Pancreas (tissue), 10 donors: ENCODE results near the gene GNB2. TPM values are rescaled to one million over a fixed set of nuclear protein-coding genes. Genes with fewer than 3 reads are reported as not detected.

Experiments
- ATAC-seq, 4 donors: fragments of 200-7000 bp; cut with Tn5 transposase; one replicate each; pipeline versions ENCODE4 v1.8.0 to v1.9.1; 2020; ENCODE audit warnings: mild to moderate bottlenecking in 4 of 4, moderate library complexity in 4 of 4
- DNase-seq, 6 donors: peaks; one replicate each; pipeline ENCODE4 v3.0.0-alpha.2; 2020
- FAIRE-seq: peaks from 2 replicates; lab custom pipeline; 2012; peaks lifted over from hg19 to GRCh38; lab: Jason Lieb, UNC
- H3K27ac ChIP-seq, 4 donors: fragments of 200-600 bp; sonication (generic); 1 replicate in 3 of 4; 2 replicates in 1 of 4; pipeline versions ENCODE4 v1.5.0 to v1.8.0; 2020
- H3K27me3 ChIP-seq, 4 donors: fragments of 200-600 bp; one replicate each; pipeline ENCODE4 v1.8.0; 2021
- H3K36me3 ChIP-seq, 3 donors: fragments of 200-600 bp; sonication (generic) in 1 of 3; one replicate each; pipeline versions ENCODE4 v1.5.0 to v1.8.0; 2020 to 2021
- H3K4me1 ChIP-seq, 3 donors: fragments of 200-600 bp; one replicate each; pipeline ENCODE4 v1.8.0; 2021
- H3K4me3 ChIP-seq, 4 donors: fragments of 200-600 bp; sonication (generic) in 2 of 4; one replicate each; pipeline versions ENCODE4 v1.5.0 to v1.8.0; 2020 to 2021
- H3K9me3 ChIP-seq, 4 donors: fragments of 200-600 bp; one replicate each; pipeline ENCODE4 v1.8.0; 2021
- WGBS, 2 donors: extraction: QIAGEN DNeasy Blood & Tissue Kit; methylation state at CpG; one replicate each; pipeline ENCODE4 v1.1.7; 2013; 5-methylcytosine and 5-hydroxymethylcytosine counted together
- intact Hi-C, 3 donors: fragments of 100-400 bp; cut with DNase I; formaldehyde crosslinking; loops; one replicate each; pipeline versions ENCODE4 v1.11.1 to v1.14.2; 2022
- polyA plus RNA-seq, 2 donors: library from polyadenylated mRNA; stranded (reverse); fragments of 200-250 nt; gene quantifications; one replicate each; pipeline ENCODE4 v1.2.3, GENCODE V29; 2013
- total RNA-seq, 6 donors: library from RNA; stranded (reverse); fragmentation: NEBNext Ultra II Directional in 4 of 6; extraction: Animal tissue kit (Norgen Biotek cat#: 25700) in 4 of 6; gene quantifications; one replicate each; pipeline versions ENCODE4 v1.2.1 to v1.2.4, GENCODE V29; 2021 to 2023
- TF ChIP-seq, protein P1 (sequence below), 4 donors: fragments of 200-600 bp; sonication (generic) in 3 of 4; IDR thresholded peaks; one replicate each; pipeline versions ENCODE4 v1.5.0 to v1.8.0; 2021; ENCODE audit warnings: antibody characterized with exemption in 4 of 4
- donor health status: healthy with polysubstance abuse.
- donor health status: DM: no; HTN: no; CAD: no; lungs with moderate emphysema.
- donor health status: DM: no; HTN: no; CAD: no.
- donor health status: control.
- donor health status: control.
- donor health status: Bipolar disorder and iron deficiency.
- donor health status: DM: yes; HTN: yes; CAD: no.
- donor health status: DM: no; HTN: no; CAD: no.
- donor health status: DM: no; HTN: no; CAD: no.
- donor health status: DM: yes; HTN: yes; CAD: no.

The GNB2 gene
- total and polyA plus RNA-seq, 8 donors, result 82.2 to 151 (median 104) TPM

DNA sequence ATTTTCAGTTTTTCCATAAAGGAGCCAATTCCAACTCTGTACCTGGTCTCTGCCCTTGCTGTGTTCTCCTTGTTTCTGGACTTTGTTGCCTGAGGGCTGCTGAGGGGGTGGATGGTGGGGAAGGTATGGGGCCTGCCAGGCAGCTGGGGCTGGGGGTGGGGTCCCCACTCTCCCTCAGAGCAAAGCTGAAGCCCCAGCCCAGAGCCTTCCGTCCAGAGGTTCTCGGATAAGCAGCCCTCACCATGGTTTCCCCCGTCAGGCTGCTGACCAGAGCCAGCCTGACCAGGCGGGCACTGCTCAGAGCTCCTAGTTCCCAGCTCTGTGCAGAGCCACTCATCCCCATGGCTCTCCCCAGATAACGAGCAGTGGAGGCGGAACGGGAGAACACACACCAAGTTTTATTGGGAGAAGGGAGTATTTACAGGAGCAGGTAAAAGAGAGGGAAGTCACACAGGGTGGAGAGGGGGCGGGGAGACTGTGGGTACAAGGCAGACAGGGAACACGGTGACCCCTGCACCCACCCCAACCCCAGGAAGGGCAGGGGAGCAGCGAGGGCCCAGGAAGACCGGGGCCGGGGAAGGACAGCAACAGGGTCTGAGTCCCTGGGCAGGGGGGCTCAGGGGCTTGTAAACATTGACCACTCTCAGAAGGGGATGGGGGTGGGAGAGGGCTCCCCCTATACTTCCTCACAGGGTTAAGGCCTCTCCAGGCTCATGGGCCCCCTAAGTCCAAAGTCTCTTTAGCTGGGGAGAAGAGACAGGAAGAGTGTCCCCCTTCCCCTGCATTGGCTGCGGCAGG lies 5.8 kb downstream of the GNB2 start:
- Histone ChIP-seq H3K27me3 (no peaks in the 10 kb centered on the region), H3K27ac (no peak overlapping the region), H3K9me3 (no peaks in the 10 kb centered on the region), H3K4me3 (no peak overlapping the region), H3K36me3 (peaks cover 3 to 55% (median 38%) of the 10 kb centered on the region in 3 donors), H3K4me1 (no peaks in the 10 kb centered on the region)
- intact Hi-C loops, result no loop called here
- WGBS, 2 donors, result 77 to 83% methylated on average over 12 to 13 of the region's 13 CpGs
- ATAC-seq, result no peak
- TF ChIP-seq, protein P1, sequence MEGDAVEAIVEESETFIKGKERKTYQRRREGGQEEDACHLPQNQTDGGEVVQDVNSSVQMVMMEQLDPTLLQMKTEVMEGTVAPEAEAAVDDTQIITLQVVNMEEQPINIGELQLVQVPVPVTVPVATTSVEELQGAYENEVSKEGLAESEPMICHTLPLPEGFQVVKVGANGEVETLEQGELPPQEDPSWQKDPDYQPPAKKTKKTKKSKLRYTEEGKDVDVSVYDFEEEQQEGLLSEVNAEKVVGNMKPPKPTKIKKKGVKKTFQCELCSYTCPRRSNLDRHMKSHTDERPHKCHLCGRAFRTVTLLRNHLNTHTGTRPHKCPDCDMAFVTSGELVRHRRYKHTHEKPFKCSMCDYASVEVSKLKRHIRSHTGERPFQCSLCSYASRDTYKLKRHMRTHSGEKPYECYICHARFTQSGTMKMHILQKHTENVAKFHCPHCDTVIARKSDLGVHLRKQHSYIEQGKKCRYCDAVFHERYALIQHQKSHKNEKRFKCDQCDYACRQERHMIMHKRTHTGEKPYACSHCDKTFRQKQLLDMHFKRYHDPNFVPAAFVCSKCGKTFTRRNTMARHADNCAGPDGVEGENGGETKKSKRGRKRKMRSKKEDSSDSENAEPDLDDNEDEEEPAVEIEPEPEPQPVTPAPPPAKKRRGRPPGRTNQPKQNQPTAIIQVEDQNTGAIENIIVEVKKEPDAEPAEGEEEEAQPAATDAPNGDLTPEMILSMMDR (IDR thresholded peaks at IDR 0.05), result no peak
- no peak for FAIRE-seq
- DNase-seq, result peak in 2 of 6 donors; percentile 45 to 58

DNA sequence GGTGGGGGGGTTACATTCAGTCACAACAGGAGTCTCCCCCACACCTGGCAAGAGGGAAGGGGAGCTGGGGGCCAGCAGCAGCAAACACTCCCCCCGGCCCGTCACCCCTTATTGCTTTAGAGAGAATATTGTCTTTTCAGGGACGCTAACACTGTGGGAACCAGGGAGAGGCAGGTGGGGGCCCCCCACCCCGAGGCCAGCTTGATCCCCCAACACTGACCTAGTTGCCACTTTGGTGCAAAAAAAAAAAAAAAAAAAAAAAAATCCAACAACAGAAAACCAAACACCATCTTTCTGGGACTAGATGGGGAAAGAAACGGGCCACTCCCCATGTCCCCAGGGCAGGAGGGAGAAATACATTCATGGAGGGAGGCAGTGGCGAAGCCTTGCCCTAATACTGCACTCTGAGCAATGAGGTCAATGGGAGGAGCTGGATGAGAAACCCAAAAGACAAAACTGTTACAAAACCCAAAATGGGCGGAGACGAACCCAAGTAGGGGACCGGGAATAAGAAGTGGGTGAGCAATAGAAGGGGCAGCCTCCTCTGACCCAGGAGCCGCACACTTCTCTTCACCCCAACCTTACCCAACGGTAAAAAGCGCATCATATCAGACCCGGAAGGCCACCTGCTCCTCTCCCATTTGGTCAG lies 6.5 kb downstream of the GNB2 start:
- intact Hi-C loops, result loop anchor here in 2 of 3 donors (5.0 to 10.0 kb wide), 3 partner anchors 115 to 215 kb away; partner anchors contain the start of gene SPACDR (in 1 of the 2)
- DNase-seq (peak in 1 of 6 donors; percentile 24), ATAC-seq (peak in 2 of 4 donors; percentile 1 to 13)

DNA sequence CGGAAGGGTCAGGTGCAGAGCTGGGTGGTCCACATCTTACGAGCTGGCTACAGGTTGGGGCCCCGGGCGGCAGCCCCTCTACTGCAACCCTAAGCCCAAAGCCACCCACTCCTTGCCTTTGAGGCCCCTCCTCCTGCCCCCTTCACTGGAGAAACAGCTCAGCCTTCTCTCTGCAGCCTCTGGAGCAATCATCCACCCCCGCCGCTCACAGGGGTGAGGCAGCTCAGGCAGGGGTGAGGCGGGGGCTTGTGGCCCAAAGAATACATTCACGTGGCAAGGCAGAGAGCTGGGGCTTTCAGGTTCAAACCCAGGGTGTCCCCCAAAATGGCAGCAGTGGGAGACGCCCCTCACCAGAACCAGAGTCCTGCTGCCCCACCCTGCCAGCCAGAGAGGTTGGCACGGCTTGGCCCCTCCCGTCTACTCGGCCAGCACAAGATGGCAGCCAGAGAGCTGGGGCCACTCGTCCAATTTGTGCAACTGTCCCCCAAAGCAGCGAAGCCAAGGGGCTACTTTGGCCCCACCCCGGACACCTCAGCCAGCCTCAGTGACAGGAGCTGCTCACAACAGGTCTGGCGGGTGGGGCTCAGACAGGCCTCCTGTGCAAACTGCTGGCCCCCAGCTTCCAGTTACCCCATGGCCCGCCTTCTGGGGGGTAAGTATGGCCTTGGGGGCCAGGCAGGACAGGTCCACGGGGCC lies 7.2 kb downstream of the GNB2 start:
- Histone ChIP-seq H3K36me3 (peaks cover 3 to 68% (median 50%) of the 10 kb centered on the region in 3 donors), H3K4me1 (no peaks in the 10 kb centered on the region), H3K27ac (no peak overlapping the region), H3K4me3 (no peak overlapping the region), H3K9me3 (no peaks in the 10 kb centered on the region), H3K27me3 (no peaks in the 10 kb centered on the region)
- intact Hi-C loops, result loop anchor here in 2 of 3 donors (5.0 to 10.0 kb wide), 3 partner anchors 116 to 216 kb away; partner anchors contain the start of gene SPACDR (in 1 of the 2)
- no peak for FAIRE-seq
- ATAC-seq, result no peak
- DNase-seq, result peak in 2 of 6 donors; percentile 26 to 41
- TF ChIP-seq, protein P1 (IDR thresholded peaks at IDR 0.05), result no peak
- WGBS, 2 donors, result 88 to 89% methylated on average over 18 of the region's 18 CpGs

More for the DNA sequence above, 6.5 kb downstream of the GNB2 start:
- FAIRE-seq, result no peak
- Histone ChIP-seq H3K27me3 (no peaks in the 10 kb centered on the region), H3K9me3 (no peaks in the 10 kb centered on the region), H3K4me1 (no peaks in the 10 kb centered on the region), H3K36me3 (peaks cover 3 to 61% (median 45%) of the 10 kb centered on the region in 3 donors), H3K27ac (no peak overlapping the region), H3K4me3 (no peak overlapping the region)
- WGBS, 2 donors, result 79 to 88% methylated on average over 13 of the region's 13 CpGs
- TF ChIP-seq, protein P1 (IDR thresholded peaks at IDR 0.05), result no peak

DNA sequence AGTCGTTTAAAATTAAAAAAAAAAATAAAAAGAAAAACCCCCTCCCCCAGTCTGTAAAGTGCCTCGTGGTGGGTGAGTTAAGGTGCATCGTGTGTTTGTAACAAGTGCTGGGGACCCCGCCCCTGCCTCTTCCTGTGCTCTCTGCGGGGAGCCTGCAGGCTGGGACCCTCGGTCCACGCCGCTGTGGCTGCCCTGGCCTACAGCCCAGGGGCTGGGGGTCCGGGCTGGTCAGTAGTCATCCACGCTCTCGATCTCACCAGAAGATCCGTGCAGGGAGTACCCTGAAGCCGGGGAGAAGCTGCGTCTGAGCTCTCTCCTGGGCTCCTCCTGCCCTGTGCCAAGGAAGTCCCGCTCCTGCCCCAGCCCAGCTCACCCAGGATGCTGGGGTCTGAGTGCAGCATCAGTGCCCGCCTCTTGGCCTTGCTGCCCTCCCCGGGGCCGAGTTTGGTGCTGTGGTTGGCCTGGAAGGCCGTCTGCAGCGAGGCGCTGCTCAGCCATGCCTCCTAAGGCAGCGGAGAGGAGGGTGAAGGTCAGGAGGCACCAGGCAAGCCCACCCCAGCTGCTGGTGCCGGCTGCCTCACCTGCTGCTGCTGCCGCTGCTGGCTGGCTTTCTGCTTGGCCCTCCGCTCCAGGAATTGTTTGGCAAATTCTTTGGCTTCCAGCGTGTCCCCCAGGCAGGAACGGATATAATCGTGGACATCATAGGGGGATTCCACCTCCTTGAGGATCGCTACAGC lies 8.1 kb downstream of the GNB2 start:
- peak in 2 of 6 donors; percentile 24 to 80 for DNase-seq
- Histone ChIP-seq H3K4me1 (no peaks in the 10 kb centered on the region), H3K4me3 (no peak overlapping the region), H3K9me3 (no peaks in the 10 kb centered on the region), H3K27me3 (no peaks in the 10 kb centered on the region), H3K27ac (no peak overlapping the region), H3K36me3 (peaks cover 3 to 73% (median 51%) of the 10 kb centered on the region in 3 donors)
- WGBS, 2 donors, result 83 to 84% methylated on average over 29 of the region's 29 CpGs
- TF ChIP-seq, protein P1 (IDR thresholded peaks at IDR 0.05), result no peak
- ATAC-seq, result peak in 1 of 4 donors; percentile 1
- no peak for FAIRE-seq
- intact Hi-C loops, result loop anchor here in 2 of 3 donors (5.0 to 10.0 kb wide), 3 partner anchors 117 to 217 kb away; partner anchors contain the start of gene SPACDR (in 1 of the 2)
